HEK293 (cell line): Measurements from ENCODE around the gene TMCO2.

Source experiments
- CTCF ChIA-PET: fragments of 350-600 bp; formaldehyde crosslinking; extraction: SDS; loops from one replicate; lab custom pipeline; 2021; ENCODE audit warnings: antibody characterized with exemption; lab: Yijun Ruan, JAX
- POLR2A ChIA-PET: fragments of 300-600 bp; formaldehyde crosslinking; extraction: SDS; loops from one replicate; lab custom pipeline; 2020; ENCODE audit warnings: antibody characterized with exemption, inconsistent platforms; lab: Yijun Ruan, JAX
- H3K27ac ChIP-seq: fragments of 200-500 bp; sonication (Bioruptor generic); 2 replicates; pipeline ENCODE4 v1.5.1; 2014; ENCODE audit warnings: low read depth, low read length, control low read depth, inconsistent platforms; ENCODE audit errors: extremely low read depth
- H3K36me3 ChIP-seq, 2 experiments: fragments of 200-500 bp in 1 of 2; sonication (Bioruptor generic) in 1 of 2; 1 replicate in 1 of 2; 2 replicates in 1 of 2; pipeline ENCODE4 v1.5.1; 2014 to 2017; ENCODE audit warnings: inconsistent platforms in 2 of 2, low read length in 2 of 2; ENCODE audit not compliant: control insufficient read depth in 2 of 2, insufficient read depth in 1 of 2
- H3K4me1 ChIP-seq: fragments of 200-500 bp; sonication (Bioruptor generic); 2 replicates; pipeline ENCODE4 v1.5.1; 2014; ENCODE audit warnings: mild to moderate bottlenecking, low read length, inconsistent platforms; ENCODE audit not compliant: control insufficient read depth, insufficient read depth
- H3K4me3 ChIP-seq: 2 replicates; pipeline ENCODE4 v1.5.1; 2011; ENCODE audit warnings: low read depth, mild to moderate bottlenecking, control low read depth, low read length, moderate library complexity
- H3K9me3 ChIP-seq: fragments of 200-500 bp; sonication (Bioruptor generic); 2 replicates; pipeline ENCODE4 v1.5.1; 2014; ENCODE audit warnings: low read depth, low read length, inconsistent platforms; ENCODE audit not compliant: control insufficient read depth, insufficient read depth
- KLF16 ChIP-seq: fragments of 450-650 bp; formaldehyde crosslinking; IDR thresholded peaks from 2 replicates; pipeline ENCODE4 v1.5.1; 2017; ENCODE audit warnings: missing biosample characterization, missing genetic modification characterization
- PATZ1 ChIP-seq: fragments of 450-650 bp; formaldehyde crosslinking; IDR thresholded peaks from 2 replicates; pipeline ENCODE4 v1.5.1; 2016; ENCODE audit warnings: missing biosample characterization, missing genetic modification characterization
- ZFP69B ChIP-seq: fragments of 450-650 bp; formaldehyde crosslinking; IDR thresholded peaks from 2 replicates; pipeline ENCODE4 v1.5.1; 2016; ENCODE audit warnings: missing biosample characterization, missing genetic modification characterization
- ZNF10 ChIP-seq: fragments of 450-650 bp; formaldehyde crosslinking; IDR thresholded peaks from 2 replicates; pipeline ENCODE4 v1.5.1; 2017; ENCODE audit warnings: missing biosample characterization, missing genetic modification characterization
- ZNF18 ChIP-seq: fragments of 450-650 bp; formaldehyde crosslinking; IDR thresholded peaks from 2 replicates; pipeline ENCODE4 v1.5.1; 2016; ENCODE audit warnings: missing biosample characterization, missing genetic modification characterization
- ZNF211 ChIP-seq: fragments of 450-650 bp; formaldehyde crosslinking; IDR thresholded peaks from 2 replicates; pipeline ENCODE4 v1.5.1; 2016; ENCODE audit warnings: low read depth, missing biosample characterization, missing genetic modification characterization
- ZNF24 ChIP-seq: fragments of 450-650 bp; formaldehyde crosslinking; IDR thresholded peaks from 2 replicates; pipeline ENCODE4 v1.5.1; 2016; ENCODE audit warnings: missing biosample characterization, missing genetic modification characterization
- ZNF280D ChIP-seq: fragments of 450-650 bp; formaldehyde crosslinking; IDR thresholded peaks from 2 replicates; pipeline ENCODE4 v1.5.1; 2016; ENCODE audit warnings: missing biosample characterization, missing genetic modification characterization
- ZNF335 ChIP-seq: fragments of 450-650 bp; formaldehyde crosslinking; conservative IDR thresholded peaks from 2 replicates; pipeline ENCODE4 v1.5.1; 2016; ENCODE audit warnings: missing biosample characterization, missing genetic modification characterization
- ZNF394 ChIP-seq: fragments of 450-650 bp; formaldehyde crosslinking; IDR thresholded peaks from 2 replicates; pipeline ENCODE4 v1.5.1; 2016; ENCODE audit warnings: missing biosample characterization, missing genetic modification characterization, mild to moderate bottlenecking, moderate library complexity, borderline replicate concordance
- ZNF404 ChIP-seq: fragments of 450-650 bp; formaldehyde crosslinking; IDR thresholded peaks from 2 replicates; pipeline ENCODE4 v1.5.1; 2017; ENCODE audit warnings: missing biosample characterization, missing genetic modification characterization
- ZNF571 ChIP-seq: fragments of 450-650 bp; formaldehyde crosslinking; IDR thresholded peaks from 2 replicates; pipeline ENCODE4 v1.5.0; 2017; ENCODE audit warnings: missing biosample characterization, missing genetic modification characterization
- ZNF600 ChIP-seq: fragments of 450-650 bp; formaldehyde crosslinking; IDR thresholded peaks from 2 replicates; pipeline ENCODE4 v1.5.1; 2016; ENCODE audit warnings: missing biosample characterization, missing genetic modification characterization
- ZNF654 ChIP-seq: fragments of 450-650 bp; formaldehyde crosslinking; IDR thresholded peaks from 2 replicates; pipeline ENCODE4 v1.5.1; 2016; ENCODE audit warnings: low read depth, missing biosample characterization, missing genetic modification characterization
- ZNF704 ChIP-seq: fragments of 450-650 bp; formaldehyde crosslinking; IDR thresholded peaks from 2 replicates; pipeline ENCODE4 v1.5.1; 2016; ENCODE audit warnings: missing biosample characterization, missing genetic modification characterization
- ZNF707 ChIP-seq: fragments of 450-650 bp; formaldehyde crosslinking; IDR thresholded peaks from 2 replicates; pipeline ENCODE4 v1.5.1; 2016; ENCODE audit warnings: missing biosample characterization, missing genetic modification characterization
- ZNF777 ChIP-seq: fragments of 450-650 bp; formaldehyde crosslinking; IDR thresholded peaks from 2 replicates; pipeline ENCODE4 v1.5.1; 2017; ENCODE audit warnings: missing biosample characterization, missing genetic modification characterization, borderline replicate concordance
- ZSCAN23 ChIP-seq: fragments of 450-650 bp; formaldehyde crosslinking; IDR thresholded peaks from 2 replicates; pipeline ENCODE4 v1.5.1; 2016; ENCODE audit warnings: missing biosample characterization, missing genetic modification characterization

TMCO2 gene

GRCh38 chr1:40272653-40273213, 25.0 kb downstream of the TMCO2 start (continued):
- TF ChIP-seq PATZ1 (tag by site-specific recombination) = no peak

- no peak for TF ChIP-seq ZNF18 (tag by site-specific recombination)
- TF ChIP-seq ZSCAN23 = no peak
- TF ChIP-seq ZNF394 (tag by site-specific recombination) = no peak
- TF ChIP-seq ZNF704 (tag by site-specific recombination) = no peak
- TF ChIP-seq ZNF404 (tag by site-specific recombination) = no peak
- TF ChIP-seq ZNF24 (tag by site-specific recombination) = no peak
- no peak for TF ChIP-seq ZNF654 (tag by site-specific recombination)
- no peak for TF ChIP-seq ZNF707 (tag by site-specific recombination)
- no peak for TF ChIP-seq ZNF211 (tag by site-specific recombination)
- TF ChIP-seq KLF16 (tag by site-specific recombination) = no peak
- no peak for TF ChIP-seq ZNF600 (tag by site-specific recombination)
- TF ChIP-seq ZFP69B (tag by site-specific recombination) = no peak
- no peak for TF ChIP-seq ZNF10 (tag by site-specific recombination)
- TF ChIP-seq ZNF280D (tag by site-specific recombination) = no peak
- TF ChIP-seq ZNF777 = no peak
- no peak for TF ChIP-seq ZNF335 (tag by site-specific recombination)
- TF ChIP-seq ZNF571 (tag by site-specific recombination) = no peak
- Histone ChIP-seq H3K4me3 (no peak overlapping the region), H3K4me1 (no peaks in the 10 kb centered on the region), H3K9me3 (no peaks in the 10 kb centered on the region), H3K36me3 (peaks cover 28 to 72% of the 10 kb centered on the region in 2 experiments), H3K27ac (no peak overlapping the region)
- ChIA-PET CTCF (interaction anchor here (0.6 to 1.6 kb wide), 4 partner anchors 65 to 135 kb away, joined by 3 to 8 read pairs (median 6); no protein-coding TSS in a partner anchor), POLR2A (no interaction called here)
Observed at GRCh38 chr1:40273547-40274166, 25.9 kb downstream of the TMCO2 start.
